GM23248 (cell line): Measurements from ENCODE around the gene NCOA3. TPM values are rescaled to one million over a fixed set of nuclear protein-coding genes. Genes with fewer than 3 reads are reported as not detected.

Experiments used
- DNase-seq: peaks from one replicate; pipeline ENCODE4 v3.0.0-alpha.2; 2015
- H2AFZ ChIP-seq: fragments of 200-600 bp; sonication (generic); 2 replicates; pipeline ENCODE4 v1.6.1; 2016; ENCODE audit warnings: antibody characterized with exemption
- H3F3A ChIP-seq: fragments of 200-600 bp; sonication (generic); 2 replicates; pipeline ENCODE4 v1.6.1; 2016; ENCODE audit warnings: mild to moderate bottlenecking, antibody characterized with exemption, mixed run types; ENCODE audit not compliant: insufficient read depth
- H3K27ac ChIP-seq: fragments of 200-600 bp; sonication (generic); 2 replicates; pipeline ENCODE4 v1.5.1; 2016; ENCODE audit warnings: mild to moderate bottlenecking
- H3K27me3 ChIP-seq: fragments of 200-600 bp; sonication (generic); replicated peaks from 2 replicates; pipeline ENCODE4 v1.6.1; 2016; ENCODE audit warnings: mild to moderate bottlenecking; ENCODE audit not compliant: insufficient read depth
- H3K36me3 ChIP-seq: fragments of 200-600 bp; sonication (generic); 2 replicates; pipeline ENCODE4 v1.6.1; 2016; ENCODE audit warnings: low read depth, mild to moderate bottlenecking
- H3K4me1 ChIP-seq: fragments of 200-600 bp; sonication (generic); 2 replicates; pipeline ENCODE4 v1.6.1; 2016; ENCODE audit warnings: mild to moderate bottlenecking; ENCODE audit not compliant: insufficient read depth
- H3K4me2 ChIP-seq: fragments of 200-600 bp; sonication (generic); one replicate; pipeline ENCODE4 v1.6.1; 2016; ENCODE audit warnings: mild to moderate bottlenecking; ENCODE audit not compliant: unreplicated experiment
- H3K4me3 ChIP-seq: fragments of 200-600 bp; sonication (generic); 2 replicates; pipeline ENCODE4 v1.5.1; 2016; ENCODE audit warnings: mild to moderate bottlenecking
- H3K79me2 ChIP-seq: fragments of 200-600 bp; sonication (generic); 2 replicates; pipeline ENCODE4 v1.6.1; 2016; ENCODE audit warnings: mild to moderate bottlenecking; ENCODE audit not compliant: insufficient read depth
- H3K9ac ChIP-seq: fragments of 200-600 bp; sonication (generic); 2 replicates; pipeline ENCODE4 v1.6.1; 2016; ENCODE audit warnings: mild to moderate bottlenecking
- H3K9me2 ChIP-seq: fragments of 200-600 bp; sonication (generic); 2 replicates; pipeline ENCODE4 v1.6.1; 2016; ENCODE audit warnings: mixed run types, mild to moderate bottlenecking, moderate library complexity; ENCODE audit not compliant: insufficient read depth
- H3K9me3 ChIP-seq: fragments of 200-600 bp; sonication (generic); one replicate; pipeline ENCODE4 v1.6.1; 2017; ENCODE audit warnings: low read depth
- H4K20me1 ChIP-seq: fragments of 200-600 bp; sonication (generic); 2 replicates; pipeline ENCODE4 v1.6.0; 2016; ENCODE audit not compliant: insufficient read depth
- EZH2 ChIP-seq: fragments of 200-600 bp; sonication (generic); IDR thresholded peaks from 2 replicates; pipeline ENCODE4 v1.6.1; 2018; ENCODE audit warnings: antibody characterized with exemption, mild to moderate bottlenecking; ENCODE audit not compliant: insufficient read depth, poor library complexity, severe bottlenecking
- EZH2phosphoT487 ChIP-seq: fragments of 200-600 bp; sonication (generic); IDR thresholded peaks from 2 replicates; pipeline ENCODE4 v1.6.1; 2018; ENCODE audit warnings: antibody characterized with exemption, moderate library complexity, mild to moderate bottlenecking, low read depth; ENCODE audit not compliant: insufficient read depth
- WGBS, 2 experiments: methylation state at CpG; one replicate each; pipeline ENCODE4 v1.1.6; 2015 to 2017; ENCODE audit warnings: low lambda C conversion rate in 2 of 2, low coverage in 1 of 2; ENCODE audit errors: missing lambda C conversion rate in 2 of 2; 5-methylcytosine and 5-hydroxymethylcytosine counted together
- in situ Hi-C: fragments of 300-500 bp; cut with MboI; formaldehyde crosslinking; loops from 2 replicates; pipeline ENCODE4 v1.15.0; 2020
- polyA plus RNA-seq: library from polyadenylated mRNA; unstranded; fragments of >200 nt; fragmentation: Nextera tagmentation; extraction: Ambion mirVana; gene quantifications from 2 replicates; pipeline ENCODE4 v1.2.1, GENCODE V29; 2016
- total RNA-seq: library from RNA; depleted of rRNA; stranded (reverse); fragments of >200 nt; shearing (Covaris generic); gene quantifications from 2 replicates; pipeline ENCODE4 v1.2.3, GENCODE V29; 2014

The NCOA3 gene
- total and polyA plus RNA-seq, 2 experiments from 2014 or later: 19.5 to 36.6 TPM

GRCh38 chr20:47631078-47631477, 129.4 kb downstream of the NCOA3 start:
- no peak overlapping the region for H3K4me3 ChIP-seq

GRCh38 chr20:47635256-47635655, 133.6 kb downstream of the NCOA3 start:
- in situ Hi-C loops: loop anchor here (10.0 kb wide), 1 partner anchor 440 kb away; no protein-coding TSS in a partner anchor
- H3K4me3 ChIP-seq: no peak overlapping the region
- peaks cover 51% of the 10 kb centered on the region for H3K36me3 ChIP-seq
- H4K20me1 ChIP-seq: no peaks in the 10 kb centered on the region
- H2AFZ ChIP-seq: no peak overlapping the region
- TF ChIP-seq EZH2phosphoT487 (no peak), EZH2 (no peak)
- H3K9ac ChIP-seq: no peak overlapping the region
- no peak overlapping the region for H3K27ac ChIP-seq
- no peaks in the 10 kb centered on the region for H3K79me2 ChIP-seq
- 99 to 100% methylated on average over 4 of the region's 4 CpGs for WGBS, 2 experiments
- no peak for DNase-seq
- no peak overlapping the region for H3K4me2 ChIP-seq
- no peaks in the 10 kb centered on the region for H3K9me3 ChIP-seq
- H3K4me1 ChIP-seq: no peaks in the 10 kb centered on the region
- H3F3A ChIP-seq: no peaks in the 10 kb centered on the region
- no peaks in the 10 kb centered on the region for H3K9me2 ChIP-seq
- H3K27me3 ChIP-seq: no peaks in the 10 kb centered on the region

More at GRCh38 chr20:47631078-47631477, 129.4 kb downstream of the NCOA3 start:
- no peaks in the 10 kb centered on the region for H3K9me2 ChIP-seq
- H3K79me2 ChIP-seq: 0 out of 2 replicates have a peak, but pooled peaks cover 11% of the 10 kb centered on the region
- no peak overlapping the region for H2AFZ ChIP-seq
- peaks cover 47% of the 10 kb centered on the region; the same call in 1 of the 2 replicates for H3K36me3 ChIP-seq
- no peak for DNase-seq
- H3F3A ChIP-seq: no peaks in the 10 kb centered on the region
- H3K4me1 ChIP-seq: no peaks in the 10 kb centered on the region
- H3K27ac ChIP-seq: no peak overlapping the region
- TF ChIP-seq EZH2phosphoT487 (no peak), EZH2 (no peak)
- no peaks in the 10 kb centered on the region for H4K20me1 ChIP-seq
- no peaks in the 10 kb centered on the region for H3K9me3 ChIP-seq
- no peaks in the 10 kb centered on the region for H3K27me3 ChIP-seq
- no peak overlapping the region for H3K4me2 ChIP-seq
- H3K9ac ChIP-seq: no peak overlapping the region
- in situ Hi-C loops: loop anchor here (10.0 kb wide), 1 partner anchor 436 kb away; no protein-coding TSS in a partner anchor

- Histone ChIP-seq H3K9me3 (no peaks in the 10 kb centered on the region), H3K4me2 (no peak overlapping the region), H3K9me2 (no peaks in the 10 kb centered on the region), H3K4me1 (no peaks in the 10 kb centered on the region), H3K27ac (no peak overlapping the region), H3K27me3 (no peaks in the 10 kb centered on the region), H3K4me3 (no peak overlapping the region), H3F3A (peaks cover 6% of the 10 kb centered on the region; the same call in 1 of the 2 replicates), H3K36me3 (peaks cover 65% of the 10 kb centered on the region), H3K9ac (no peak overlapping the region), H2AFZ (no peak overlapping the region), H4K20me1 (no peaks in the 10 kb centered on the region), H3K79me2 (no peaks in the 10 kb centered on the region)
- WGBS, 2 experiments: 71 to 73% methylated on average over 4 of the region's 4 CpGs
- TF ChIP-seq EZH2 (no peak), EZH2phosphoT487 (no peak)
- DNase-seq: no peak
- in situ Hi-C loops: loop anchor here (10.0 kb wide), 1 partner anchor 444 kb away; no protein-coding TSS in a partner anchor
Observed at GRCh38 chr20:47638851-47639250, 137.2 kb downstream of the NCOA3 start.

GRCh38 chr20:47642118-47642517, 140.4 kb downstream of the NCOA3 start:
- no peaks in the 10 kb centered on the region for H3K9me3 ChIP-seq
- in situ Hi-C loops: no loop called here
- 96 to 97% methylated on average over 4 of the region's 4 CpGs for WGBS, 2 experiments

More at GRCh38 chr20:47642118-47642517, 140.4 kb downstream of the NCOA3 start:
- H3K79me2 ChIP-seq: no peaks in the 10 kb centered on the region
- DNase-seq: no peak
- no peaks in the 10 kb centered on the region for H3K9me2 ChIP-seq
- H3K27ac ChIP-seq: no peak overlapping the region
- TF ChIP-seq EZH2 (no peak), EZH2phosphoT487 (no peak)
- H3F3A ChIP-seq: peaks cover 6% of the 10 kb centered on the region; the same call in 1 of the 2 replicates
- H4K20me1 ChIP-seq: no peaks in the 10 kb centered on the region
- H3K9ac ChIP-seq: no peak overlapping the region
- H3K4me1 ChIP-seq: no peaks in the 10 kb centered on the region
- no peak overlapping the region for H2AFZ ChIP-seq
- peaks cover 47% of the 10 kb centered on the region for H3K36me3 ChIP-seq
- no peak overlapping the region for H3K4me3 ChIP-seq
- no peak overlapping the region for H3K4me2 ChIP-seq
- no peaks in the 10 kb centered on the region for H3K27me3 ChIP-seq
